Activated naive CD4-positive, alpha-beta T cell treated with anti-CD3 and anti-CD28 coated beads, Interleukin-2, amount 50 U/mL, for 24 hours (primary cell): Measurements from ENCODE around the gene PLAAT4.

Experiments used
- H3K27ac Mint-ChIP-seq: one replicate; pipeline ENCODE4 v1.8.0; 2021; ENCODE audit warnings: mild to moderate bottlenecking, mixed read lengths
- H3K27me3 Mint-ChIP-seq: one replicate; pipeline ENCODE4 v1.8.0; 2021; ENCODE audit warnings: mixed read lengths
- H3K36me3 Mint-ChIP-seq: one replicate; pipeline ENCODE4 v1.8.0; 2021; ENCODE audit warnings: mixed read lengths
- H3K4me1 Mint-ChIP-seq: one replicate; pipeline ENCODE4 v1.8.0; 2021; ENCODE audit warnings: mixed read lengths
- H3K4me3 Mint-ChIP-seq: one replicate; pipeline ENCODE4 v1.8.0; 2021; ENCODE audit warnings: mild to moderate bottlenecking, mixed read lengths
- H3K9me3 Mint-ChIP-seq: one replicate; pipeline ENCODE4 v1.8.0; 2021; ENCODE audit warnings: mixed read lengths

Gene PLAAT4

GRCh38 chr11:63536669-63537292 lies at the start of gene PLAAT4:
Gene PLAAT4 (plus strand): TSS chr11:63536808. CDS start chr11:63536869, 61 bp downstream.
- peaks cover 92% of the 10 kb centered on the region for H3K4me1 Mint-ChIP-seq
- peaks cover 3% of the 10 kb centered on the region for H3K36me3 Mint-ChIP-seq
- H3K9me3 Mint-ChIP-seq: no peaks in the 10 kb centered on the region
- peak within 1 kb of the TSS; percentile 83 for H3K4me3 Mint-ChIP-seq
- H3K27me3 Mint-ChIP-seq: no peaks in the 10 kb centered on the region
- peak within 1 kb of the TSS; percentile 94 for H3K27ac Mint-ChIP-seq

GRCh38 chr11:63488789-63489188 lies 47.8 kb upstream of the PLAAT4 start:
- Mint-ChIP-seq H3K4me1 (peaks cover 14% of the 10 kb centered on the region), H3K27ac (no peak overlapping the region), H3K36me3 (peaks cover 7% of the 10 kb centered on the region), H3K27me3 (peaks cover 18% of the 10 kb centered on the region), H3K4me3 (no peak overlapping the region), H3K9me3 (peaks cover 17% of the 10 kb centered on the region)

GRCh38 chr11:63489879-63490278 lies 46.7 kb upstream of the PLAAT4 start:
- Mint-ChIP-seq H3K9me3 (peaks cover 7% of the 10 kb centered on the region), H3K27ac (no peak overlapping the region), H3K27me3 (peaks cover 22% of the 10 kb centered on the region), H3K36me3 (no peaks in the 10 kb centered on the region), H3K4me3 (no peak overlapping the region), H3K4me1 (peaks cover 14% of the 10 kb centered on the region)

- Mint-ChIP-seq H3K27me3 (peaks cover 25% of the 10 kb centered on the region), H3K27ac (no peak within 1 kb of the TSS), H3K36me3 (peaks cover 2% of the 10 kb centered on the region), H3K4me3 (peak within 1 kb of the TSS; percentile 88), H3K4me1 (peaks cover 14% of the 10 kb centered on the region), H3K9me3 (peaks cover 1% of the 10 kb centered on the region)
These were observed 45.9 kb upstream of the PLAAT4 start, which contains the start of gene PLAAT5 for GRCh38 chr11:63490551-63491239. Gene PLAAT5 (minus strand): TSS chr11:63491167. CDS start chr11:63491034, 133 bp downstream.

GRCh38 chr11:63491240-63491587 lies 45.4 kb upstream of the PLAAT4 start:
- Mint-ChIP-seq H3K4me3 (peak overlapping the region; percentile 88), H3K9me3 (no peaks in the 10 kb centered on the region)

GRCh38 chr11:63491636-63492372 lies 44.8 kb upstream of the PLAAT4 start:
- Mint-ChIP-seq H3K36me3 (peaks cover 2% of the 10 kb centered on the region), H3K4me3 (peak overlapping the region; percentile 88), H3K9me3 (no peaks in the 10 kb centered on the region), H3K4me1 (peaks cover 14% of the 10 kb centered on the region), H3K27ac (no peak overlapping the region), H3K27me3 (peaks cover 28% of the 10 kb centered on the region)

More at GRCh38 chr11:63491240-63491587, 45.4 kb upstream of the PLAAT4 start:
- Mint-ChIP-seq H3K27ac (no peak overlapping the region), H3K27me3 (peaks cover 26% of the 10 kb centered on the region), H3K4me1 (peaks cover 14% of the 10 kb centered on the region), H3K36me3 (peaks cover 2% of the 10 kb centered on the region)

GRCh38 chr11:63492441-63492840 lies 44.2 kb upstream of the PLAAT4 start:
- Mint-ChIP-seq H3K4me1 (peaks cover 14% of the 10 kb centered on the region), H3K27ac (no peak overlapping the region), H3K27me3 (peaks cover 28% of the 10 kb centered on the region), H3K36me3 (peaks cover 2% of the 10 kb centered on the region), H3K9me3 (no peaks in the 10 kb centered on the region), H3K4me3 (no peak overlapping the region)

- Mint-ChIP-seq H3K9me3 (no peaks in the 10 kb centered on the region), H3K4me1 (peaks cover 14% of the 10 kb centered on the region), H3K36me3 (peaks cover 2% of the 10 kb centered on the region), H3K27ac (no peak overlapping the region), H3K27me3 (peaks cover 28% of the 10 kb centered on the region), H3K4me3 (no peak overlapping the region)
These were observed 43.5 kb upstream of the PLAAT4 start for GRCh38 chr11:63493127-63493526.

- peaks cover 2% of the 10 kb centered on the region for H3K36me3 Mint-ChIP-seq
- H3K4me3 Mint-ChIP-seq: no peak overlapping the region
- H3K9me3 Mint-ChIP-seq: no peaks in the 10 kb centered on the region
- peaks cover 30% of the 10 kb centered on the region for H3K27me3 Mint-ChIP-seq
- H3K27ac Mint-ChIP-seq: no peak overlapping the region
- H3K4me1 Mint-ChIP-seq: peaks cover 14% of the 10 kb centered on the region
These were observed 41.6 kb upstream of the PLAAT4 start for GRCh38 chr11:63494975-63495374.

- Mint-ChIP-seq H3K4me1 (peaks cover 17% of the 10 kb centered on the region), H3K36me3 (peaks cover 7% of the 10 kb centered on the region), H3K9me3 (no peaks in the 10 kb centered on the region), H3K4me3 (no peak overlapping the region), H3K27me3 (peaks cover 8% of the 10 kb centered on the region), H3K27ac (no peak overlapping the region)
These were observed 36.7 kb upstream of the PLAAT4 start for GRCh38 chr11:63499874-63500273.

GRCh38 chr11:63501236-63501635 lies 35.4 kb upstream of the PLAAT4 start:
- Mint-ChIP-seq H3K4me1 (peaks cover 17% of the 10 kb centered on the region), H3K27ac (no peak overlapping the region), H3K36me3 (peaks cover 5% of the 10 kb centered on the region), H3K9me3 (no peaks in the 10 kb centered on the region), H3K27me3 (peaks cover 4% of the 10 kb centered on the region), H3K4me3 (no peak overlapping the region)

GRCh38 chr11:63502252-63502820 lies 34.3 kb upstream of the PLAAT4 start:
- no peak overlapping the region for H3K27ac Mint-ChIP-seq

GRCh38 chr11:63503492-63503891 lies 33.1 kb upstream of the PLAAT4 start:
- Mint-ChIP-seq H3K4me3 (no peak overlapping the region), H3K4me1 (peaks cover 17% of the 10 kb centered on the region), H3K36me3 (peaks cover 5% of the 10 kb centered on the region), H3K27me3 (peaks cover 2% of the 10 kb centered on the region), H3K27ac (no peak overlapping the region), H3K9me3 (no peaks in the 10 kb centered on the region)

More at GRCh38 chr11:63502252-63502820, 34.3 kb upstream of the PLAAT4 start:
- peaks cover 5% of the 10 kb centered on the region for H3K36me3 Mint-ChIP-seq
- peaks cover 2% of the 10 kb centered on the region for H3K27me3 Mint-ChIP-seq
- no peaks in the 10 kb centered on the region for H3K9me3 Mint-ChIP-seq
- H3K4me1 Mint-ChIP-seq: peaks cover 17% of the 10 kb centered on the region
- H3K4me3 Mint-ChIP-seq: no peak overlapping the region

GRCh38 chr11:63504054-63504453 lies 32.6 kb upstream of the PLAAT4 start:
- H3K9me3 Mint-ChIP-seq: no peaks in the 10 kb centered on the region
- H3K27me3 Mint-ChIP-seq: no peaks in the 10 kb centered on the region
- peaks cover 5% of the 10 kb centered on the region for H3K36me3 Mint-ChIP-seq
- H3K4me1 Mint-ChIP-seq: peaks cover 17% of the 10 kb centered on the region
- H3K4me3 Mint-ChIP-seq: no peak overlapping the region
- H3K27ac Mint-ChIP-seq: no peak overlapping the region

- Mint-ChIP-seq H3K36me3 (peaks cover 5% of the 10 kb centered on the region), H3K4me3 (no peak overlapping the region), H3K4me1 (peaks cover 17% of the 10 kb centered on the region), H3K27me3 (no peaks in the 10 kb centered on the region), H3K9me3 (no peaks in the 10 kb centered on the region), H3K27ac (no peak overlapping the region)
These were observed 31.5 kb upstream of the PLAAT4 start for GRCh38 chr11:63504933-63505586.
